A549 (cell line): ENCODE data around the gene TBC1D2B. TPM values are rescaled to one million over a fixed set of nuclear protein-coding genes. Genes with fewer than 3 reads are reported as not detected.

Experiments
- ATAC-seq, 2 experiments: fragments of 200-7000 bp in 1 of 2; fragments of >200 bp in 1 of 2; cut with Nextera tagmentation in 1 of 2; cut with Tn5 transposase in 1 of 2; 3 replicates each; pipeline versions ENCODE4 v1.8.0 to v1.9.1; 2018 to 2020; ENCODE audit warnings: mild to moderate bottlenecking in 1 of 2, moderate library complexity in 1 of 2
- CTCF ChIA-PET: fragments of 300-600 bp; sonication (Branson Sonifier 250); formaldehyde crosslinking; extraction: SDS; loops from one replicate; lab custom pipeline; 2021; ENCODE audit warnings: antibody characterized with exemption, inconsistent platforms; lab: Yijun Ruan, JAX
- POLR2A ChIA-PET: fragments of 350-600 bp; formaldehyde crosslinking; extraction: SDS; loops from one replicate; lab custom pipeline; 2021; ENCODE audit warnings: antibody characterized with exemption, inconsistent platforms; lab: Yijun Ruan, JAX
- DNase-seq, 2 experiments: peaks; one replicate each; pipeline versions ENCODE4 v3.0.0 to v3.0.0-alpha.2; 2011 to 2016; ENCODE audit warnings: low read depth in 1 of 2, low spot score in 1 of 2
- FAIRE-seq: peaks from 2 replicates; lab custom pipeline; 2011; peaks lifted over from hg19 to GRCh38; lab: Jason Lieb, UNC
- H3K27ac ChIP-seq, 2 experiments: fragments of >200 bp; sonication (Bioruptor Twin); formaldehyde crosslinking; 3 replicates each; pipeline ENCODE4 v1.5.1; 2016 to 2017
- H3K4me1 ChIP-seq: fragments of >200 bp; sonication (Bioruptor Twin); formaldehyde crosslinking; 3 replicates; pipeline ENCODE4 v1.6.1; 2016
- H3K4me2 ChIP-seq: fragments of >200 bp; sonication (Bioruptor Twin); formaldehyde crosslinking; 3 replicates; pipeline ENCODE4 v1.6.1; 2016
- H3K4me3 ChIP-seq: fragments of >200 bp; sonication (Bioruptor Twin); formaldehyde crosslinking; 3 replicates; pipeline ENCODE4 v1.5.1; 2016
- H3K9me3 ChIP-seq: fragments of >200 bp; sonication (Bioruptor Twin); formaldehyde crosslinking; 3 replicates; pipeline ENCODE4 v1.6.1; 2016
- BHLHE40 ChIP-seq: IDR thresholded peaks from 2 replicates; pipeline ENCODE4 v1.6.1; 2012; ENCODE audit warnings: low read depth, low read length, inconsistent platforms
- E2F6 ChIP-seq: IDR thresholded peaks from 2 replicates; pipeline ENCODE4 v1.6.1; 2012; ENCODE audit warnings: low read depth, borderline replicate concordance
- EHF ChIP-seq: fragments of 250-450 bp; sonication (Bioruptor Pico); IDR thresholded peaks from 2 replicates; pipeline ENCODE4 v1.5.0; 2020; ENCODE audit warnings: mild to moderate bottlenecking
- FOSB ChIP-seq: fragments of 250-450 bp; sonication (Bioruptor Pico); IDR thresholded peaks from 2 replicates; pipeline ENCODE4 v1.5.0; 2020; ENCODE audit warnings: mild to moderate bottlenecking, moderate library complexity
- FOSL2 ChIP-seq, 2 experiments: fragments of 450-650 bp in 1 of 2; fragments of >200 bp in 1 of 2; sonication (Bioruptor Twin) in 1 of 2; formaldehyde crosslinking; IDR thresholded peaks; 2 replicates each; pipeline versions ENCODE4 v1.5.0 to v1.6.1; 2016 to 2020; ENCODE audit warnings: mild to moderate bottlenecking in 1 of 2, moderate library complexity in 1 of 2
- HEYL ChIP-seq: fragments of 250-450 bp; sonication (Bioruptor Pico); IDR thresholded peaks from 2 replicates; pipeline ENCODE4 v1.8.0; 2021; ENCODE audit warnings: mild to moderate bottlenecking, moderate library complexity
- HOXB5 ChIP-seq: fragments of 250-450 bp; sonication (Bioruptor Pico); IDR thresholded peaks from 2 replicates; pipeline ENCODE4 v1.5.0; 2020; ENCODE audit warnings: mild to moderate bottlenecking, moderate library complexity
- JUN ChIP-seq, 2 experiments: fragments of >200 bp; sonication (Bioruptor Twin); formaldehyde crosslinking; IDR thresholded peaks; 2 replicates in 1 of 2; 3 replicates in 1 of 2; pipeline ENCODE4 v1.6.1; 2016 to 2017
- JUNB ChIP-seq: fragments of >200 bp; sonication (Bioruptor Twin); formaldehyde crosslinking; IDR thresholded peaks from 2 replicates; pipeline ENCODE4 v1.6.1; 2016
- KDM1A ChIP-seq: fragments of 200-600 bp; sonication (generic); IDR thresholded peaks from 2 replicates; pipeline ENCODE4 v1.6.1; 2016; ENCODE audit warnings: low read depth, mild to moderate bottlenecking
- KDM5A ChIP-seq: fragments of 200-600 bp; sonication (generic); IDR thresholded peaks from 2 replicates; pipeline ENCODE4 v1.6.1; 2016; ENCODE audit warnings: antibody characterized with exemption, mild to moderate bottlenecking
- MAFK ChIP-seq: fragments of 450-650 bp; IDR thresholded peaks from 2 replicates; pipeline ENCODE4 v1.6.1; 2014; ENCODE audit not compliant: partially characterized antibody
- NPAS2 ChIP-seq: fragments of 250-450 bp; sonication (Bioruptor Pico); IDR thresholded peaks from 2 replicates; pipeline ENCODE4 v1.8.0; 2022; ENCODE audit warnings: mild to moderate bottlenecking, moderate library complexity, borderline replicate concordance
- NR3C1 ChIP-seq: fragments of >200 bp; sonication (Bioruptor Twin); formaldehyde crosslinking; IDR thresholded peaks from 3 replicates; pipeline ENCODE4 v1.6.1; 2017
- PBX3 ChIP-seq: IDR thresholded peaks from 2 replicates; pipeline ENCODE4 v1.6.1; 2012
- PHF8 ChIP-seq: fragments of 200-600 bp; sonication (generic); IDR thresholded peaks from 2 replicates; pipeline ENCODE4 v1.6.1; 2016; ENCODE audit warnings: low read depth, mild to moderate bottlenecking, antibody characterized with exemption, moderate library complexity, borderline replicate concordance
- POLR2A ChIP-seq: IDR thresholded peaks from 2 replicates; pipeline ENCODE4 v1.6.1; 2012; ENCODE audit warnings: mild to moderate bottlenecking, low read length
- POLR2AphosphoS2 ChIP-seq: conservative IDR thresholded peaks from 2 replicates; pipeline ENCODE4 v1.6.1; 2012; ENCODE audit warnings: low read length, improper control_type of control experiment, inconsistent platforms
- RAD21 ChIP-seq, 2 experiments: fragments of >200 bp in 1 of 2; sonication (Bioruptor Twin) in 1 of 2; formaldehyde crosslinking in 1 of 2; IDR thresholded peaks in 1 of 2; conservative IDR thresholded peaks in 1 of 2; 2 replicates in 1 of 2; 3 replicates in 1 of 2; pipeline ENCODE4 v1.6.1; 2012 to 2018; ENCODE audit warnings: inconsistent platforms in 1 of 2
- RARB ChIP-seq: fragments of 250-450 bp; sonication (Bioruptor Pico); IDR thresholded peaks from 2 replicates; pipeline ENCODE4 v1.8.0; 2021; ENCODE audit warnings: mild to moderate bottlenecking, moderate library complexity
- RNF2 ChIP-seq: fragments of 200-600 bp; sonication (generic); IDR thresholded peaks from 2 replicates; pipeline ENCODE4 v1.6.1; 2016; ENCODE audit warnings: low read depth, mild to moderate bottlenecking, antibody characterized with exemption, moderate library complexity, borderline replicate concordance
- TFCP2L1 ChIP-seq: fragments of 250-450 bp; sonication (Bioruptor Pico); IDR thresholded peaks from 2 replicates; pipeline ENCODE4 v1.5.0; 2021; ENCODE audit warnings: mild to moderate bottlenecking
- ZC3H11A ChIP-seq: fragments of 450-650 bp; IDR thresholded peaks from 2 replicates; pipeline ENCODE4 v1.6.1; 2014; ENCODE audit warnings: antibody characterized with exemption, mild to moderate bottlenecking
- WGBS: methylation state at CpG from one replicate; pipeline ENCODE4 v1.1.6; 2017; ENCODE audit errors: missing lambda C conversion rate; 5-methylcytosine and 5-hydroxymethylcytosine counted together
- polyA minus RNA-seq: library from RNA; depleted of rRNA, polyadenylated mRNA; stranded (reverse); fragments of >200 nt; gene quantifications from 2 replicates; pipeline ENCODE4 v1.2.3, GENCODE V29; 2011; rRNA and poly(A)+ RNA removed
- polyA plus RNA-seq, 4 experiments: library from polyadenylated mRNA; depleted of rRNA in 3 of 4; stranded (reverse); fragments of >200 nt; fragmentation: RNase III in 1 of 4; extraction: RNeasy Plus Mini Kit Qiagen cat#74134 plus additional on column Dnase treatment in 1 of 4; gene quantifications; 2 replicates in 3 of 4; 3 replicates in 1 of 4; pipeline ENCODE4 v1.2.3, GENCODE V29; 2011 to 2017
- TF ChIP-seq, protein P1 (sequence below): fragments of >200 bp; sonication (Bioruptor Twin); formaldehyde crosslinking; IDR thresholded peaks from 3 replicates; pipeline ENCODE4 v1.5.1; 2016
- TF ChIP-seq, protein P2 (sequence below): fragments of >200 bp; sonication (Bioruptor Twin); formaldehyde crosslinking; IDR thresholded peaks from 3 replicates; pipeline ENCODE4 v1.6.1; 2016
- TF ChIP-seq, protein P3 (sequence below): IDR thresholded peaks from 2 replicates; pipeline ENCODE4 v1.6.1; 2012
- TF ChIP-seq, protein P4 (sequence below): fragments of 250-450 bp; sonication (Bioruptor Pico); IDR thresholded peaks from 2 replicates; pipeline ENCODE4 v1.5.0; 2020; ENCODE audit warnings: low read depth, mild to moderate bottlenecking, moderate library complexity

The TBC1D2B gene
- polyA plus RNA-seq (2011; rRNA removed) (13.9 and 14.9 TPM in 2 replicates), polyA plus RNA-seq (2017; fragmentation: RNase III; extraction: RNeasy Plus Mini Kit Qiagen cat#74134 plus additional on column Dnase treatment) (11.4 to 13.6 TPM (median 12.6 TPM) in 3 replicates), polyA minus RNA-seq (18.8 and 19.0 TPM in 2 replicates)
- 9.4 and 11.8 TPM in 2 replicates for polyA plus RNA-seq (2012; cell fraction: cytosol; rRNA removed)
- 34.3 and 50.0 TPM in 2 replicates for polyA plus RNA-seq (2012; cell fraction: nucleus; rRNA removed)

- Histone ChIP-seq H3K4me2 (peak within 1 kb of the TSS; percentile 87), H3K4me1 (peaks cover 20% of the 10 kb centered on the region)
- CTCF ChIA-PET = interaction anchor here (0.8 to 8.2 kb wide), 8 partner anchors 10 to 77 kb away, joined by 3 to 57 read pairs (median 4); partner anchors contain the start of gene SH2D7
- TF ChIP-seq TFCP2L1 = no peak
- no peak for TF ChIP-seq EHF (CRISPR knock-in tag)
- no peak for TF ChIP-seq MAFK
- TF ChIP-seq, protein P1, sequence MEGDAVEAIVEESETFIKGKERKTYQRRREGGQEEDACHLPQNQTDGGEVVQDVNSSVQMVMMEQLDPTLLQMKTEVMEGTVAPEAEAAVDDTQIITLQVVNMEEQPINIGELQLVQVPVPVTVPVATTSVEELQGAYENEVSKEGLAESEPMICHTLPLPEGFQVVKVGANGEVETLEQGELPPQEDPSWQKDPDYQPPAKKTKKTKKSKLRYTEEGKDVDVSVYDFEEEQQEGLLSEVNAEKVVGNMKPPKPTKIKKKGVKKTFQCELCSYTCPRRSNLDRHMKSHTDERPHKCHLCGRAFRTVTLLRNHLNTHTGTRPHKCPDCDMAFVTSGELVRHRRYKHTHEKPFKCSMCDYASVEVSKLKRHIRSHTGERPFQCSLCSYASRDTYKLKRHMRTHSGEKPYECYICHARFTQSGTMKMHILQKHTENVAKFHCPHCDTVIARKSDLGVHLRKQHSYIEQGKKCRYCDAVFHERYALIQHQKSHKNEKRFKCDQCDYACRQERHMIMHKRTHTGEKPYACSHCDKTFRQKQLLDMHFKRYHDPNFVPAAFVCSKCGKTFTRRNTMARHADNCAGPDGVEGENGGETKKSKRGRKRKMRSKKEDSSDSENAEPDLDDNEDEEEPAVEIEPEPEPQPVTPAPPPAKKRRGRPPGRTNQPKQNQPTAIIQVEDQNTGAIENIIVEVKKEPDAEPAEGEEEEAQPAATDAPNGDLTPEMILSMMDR = peak; percentile 31; the same call in 1 of the 3 replicates
- TF ChIP-seq, protein P2, sequence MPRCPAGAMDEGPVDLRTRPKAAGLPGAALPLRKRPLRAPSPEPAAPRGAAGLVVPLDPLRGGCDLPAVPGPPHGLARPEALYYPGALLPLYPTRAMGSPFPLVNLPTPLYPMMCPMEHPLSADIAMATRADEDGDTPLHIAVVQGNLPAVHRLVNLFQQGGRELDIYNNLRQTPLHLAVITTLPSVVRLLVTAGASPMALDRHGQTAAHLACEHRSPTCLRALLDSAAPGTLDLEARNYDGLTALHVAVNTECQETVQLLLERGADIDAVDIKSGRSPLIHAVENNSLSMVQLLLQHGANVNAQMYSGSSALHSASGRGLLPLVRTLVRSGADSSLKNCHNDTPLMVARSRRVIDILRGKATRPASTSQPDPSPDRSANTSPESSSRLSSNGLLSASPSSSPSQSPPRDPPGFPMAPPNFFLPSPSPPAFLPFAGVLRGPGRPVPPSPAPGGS = peak; percentile 63; the same call in 1 of the 3 replicates
- no peak for TF ChIP-seq RAD21 (conservative IDR thresholded peaks at IDR 0.05 in 1 of 2, IDR thresholded peaks at IDR 0.05 in 1 of 2)
- TF ChIP-seq PHF8 = peak; percentile 42; the same call in 1 of the 2 replicates
- TF ChIP-seq FOSL2 (IDR thresholded peaks at IDR 0.05) = no peak
- TF ChIP-seq FOSL2 (CRISPR knock-in tag; IDR thresholded peaks at IDR 0.05) = no peak
- TF ChIP-seq KDM1A = no peak
- peak; percentile 65 for TF ChIP-seq POLR2A
- no peak for TF ChIP-seq POLR2AphosphoS2
- TF ChIP-seq JUN (IDR thresholded peaks at IDR 0.05) = peak in 1 of 2 experiments; percentile 58; a peak in 2 of 5 replicates
- TF ChIP-seq NR3C1 = no peak
- no peak for TF ChIP-seq RARB (CRISPR knock-in tag)
- no peak for TF ChIP-seq ZC3H11A
- TF ChIP-seq, protein P3, sequence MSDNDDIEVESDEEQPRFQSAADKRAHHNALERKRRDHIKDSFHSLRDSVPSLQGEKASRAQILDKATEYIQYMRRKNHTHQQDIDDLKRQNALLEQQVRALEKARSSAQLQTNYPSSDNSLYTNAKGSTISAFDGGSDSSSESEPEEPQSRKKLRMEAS = peak; percentile 52; the same call in 1 of the 2 replicates
- TF ChIP-seq, protein P4, sequence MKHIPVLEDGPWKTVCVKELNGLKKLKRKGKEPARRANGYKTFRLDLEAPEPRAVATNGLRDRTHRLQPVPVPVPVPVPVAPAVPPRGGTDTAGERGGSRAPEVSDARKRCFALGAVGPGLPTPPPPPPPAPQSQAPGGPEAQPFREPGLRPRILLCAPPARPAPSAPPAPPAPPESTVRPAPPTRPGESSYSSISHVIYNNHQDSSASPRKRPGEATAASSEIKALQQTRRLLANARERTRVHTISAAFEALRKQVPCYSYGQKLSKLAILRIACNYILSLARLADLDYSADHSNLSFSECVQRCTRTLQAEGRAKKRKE (CRISPR knock-in tag) = no peak
- no peak for TF ChIP-seq HEYL (CRISPR knock-in tag)
- no peak for TF ChIP-seq NPAS2 (CRISPR knock-in tag)
- TF ChIP-seq KDM5A = no peak
- no peak for TF ChIP-seq FOSB (CRISPR knock-in tag)
- TF ChIP-seq JUNB = no peak
- no peak for TF ChIP-seq RNF2
- 0 out of 2 replicates have a peak, but pooled peaks have one; percentile 29 for TF ChIP-seq PBX3
- no peak for TF ChIP-seq BHLHE40
- no peak for TF ChIP-seq HOXB5 (CRISPR knock-in tag)
- peak; percentile 40; the same call in 1 of the 2 replicates for TF ChIP-seq E2F6
- TF ChIP-seq, all 56 proteins: peak for 8
- WGBS = 1% methylated on average over 32 of the region's 104 CpGs
- FAIRE-seq (no peak), ATAC-seq (peak; percentile 80 to 83), DNase-seq (peak; percentile 55 to 58)
- POLR2A ChIA-PET = no interaction called here
- H3K4me3 ChIP-seq = peak within 1 kb of the TSS; percentile 83
- H3K9me3 ChIP-seq = no peaks in the 10 kb centered on the region
- peak within 1 kb of the TSS; percentile 81 to 91 for H3K27ac ChIP-seq
Measured at GRCh38 chr15:78077053-78077870, at the start of gene TBC1D2B. TSS of gene TBC1D2B (minus strand) at chr15:78077711. CDS start at chr15:78077652, 59 bp downstream.
